SJCRH30 (cell line): ENCODE measurements around the gene ART5. TPM values are rescaled to one million over a fixed set of nuclear protein-coding genes. Genes with fewer than 3 reads are reported as not detected.
"Not testable (repeated sequence)": the region's sequence is repeated elsewhere in the genome, so short reads cannot be mapped to it uniquely, and the experiment has no call there.

Experiments
- DNase-seq, 2 experiments: peaks; one replicate each; pipeline ENCODE4 v3.0.0-alpha.2; 2015 to 2020
- H3K27ac ChIP-seq: fragments of 250-450 bp; sonication (Bioruptor Pico); 2 replicates; pipeline ENCODE4 v1.5.1; 2020; ENCODE audit warnings: mild to moderate bottlenecking, moderate library complexity
- H3K27me3 ChIP-seq: fragments of 250-450 bp; sonication (Bioruptor Pico); 2 replicates; pipeline ENCODE4 v1.5.1; 2020; ENCODE audit warnings: mild to moderate bottlenecking, moderate library complexity
- H3K36me3 ChIP-seq: fragments of 250-450 bp; sonication (Bioruptor Pico); 2 replicates; pipeline ENCODE4 v1.5.1; 2020; ENCODE audit warnings: mild to moderate bottlenecking, moderate library complexity
- H3K4me1 ChIP-seq: fragments of 250-450 bp; sonication (Bioruptor Pico); 2 replicates; pipeline ENCODE4 v1.5.1; 2020; ENCODE audit warnings: mild to moderate bottlenecking, moderate library complexity
- H3K4me3 ChIP-seq: fragments of 250-450 bp; sonication (Bioruptor Pico); 2 replicates; pipeline ENCODE4 v1.5.1; 2020; ENCODE audit warnings: mild to moderate bottlenecking, moderate library complexity
- H3K9me3 ChIP-seq: fragments of 250-450 bp; sonication (Bioruptor Pico); replicated peaks from 2 replicates; pipeline ENCODE4 v1.5.1; 2020; ENCODE audit warnings: mild to moderate bottlenecking, moderate library complexity
- total RNA-seq: library from RNA; depleted of rRNA; stranded (reverse); fragments of >200 nt; shearing (Covaris generic); gene quantifications from 2 replicates; pipeline ENCODE4 v1.2.3, GENCODE V29; 2014; rRNA removed

The ART5 gene
- total RNA-seq, 1 experiment from 2014 or later, result not detected

- H3K27ac ChIP-seq, DNase-seq, H3K27me3 ChIP-seq, H3K36me3 ChIP-seq, H3K9me3 ChIP-seq, H3K4me3 ChIP-seq, H3K4me1 ChIP-seq: not testable (repeated sequence)
These were observed 53.0 kb downstream of the ART5 start for GRCh38 chr11:3588776-3589175.

Other genes with a start within 250 kb of the ART5 start
- not detected in 2 replicates for gene ART1, start 3.1 kb upstream of the ART5 start, total RNA-seq
- 0.33 and 0.91 TPM in 2 replicates for gene CHRNA10, start 29.4 kb upstream of the ART5 start, total RNA-seq
- gene NUP98, start 155.6 kb upstream of the ART5 start, total RNA-seq, result 191 and 217 TPM in 2 replicates
- gene PGAP2, start 166.6 kb upstream of the ART5 start, total RNA-seq, result 4.5 and 5.3 TPM in 2 replicates
- 15.5 and 17.4 TPM in 2 replicates for gene RHOG, start 199.0 kb upstream of the ART5 start, total RNA-seq
- 12.9 and 14.7 TPM in 2 replicates for gene STIM1, start 213.7 kb upstream of the ART5 start, total RNA-seq